GM18951 (cell line): ENCODE measurements around the gene SCARB1.

ENCODE experiments used
- POLR2A ChIP-seq: IDR thresholded peaks from 4 replicates; pipeline ENCODE4 v1.6.1; 2011; ENCODE audit warnings: mild to moderate bottlenecking; ENCODE audit not compliant: insufficient read length, insufficient read depth; ENCODE audit errors: extremely low read depth
- in situ Hi-C: fragments of 300-500 bp; cut with MboI; formaldehyde crosslinking; loops from one replicate; pipeline ENCODE4 v1.12.0; 2022; ENCODE audit warnings: low sequenced_read_pairs, mixed read lengths, inconsistent platforms; ENCODE audit not compliant: unreplicated experiment

Gene SCARB1

DNA sequence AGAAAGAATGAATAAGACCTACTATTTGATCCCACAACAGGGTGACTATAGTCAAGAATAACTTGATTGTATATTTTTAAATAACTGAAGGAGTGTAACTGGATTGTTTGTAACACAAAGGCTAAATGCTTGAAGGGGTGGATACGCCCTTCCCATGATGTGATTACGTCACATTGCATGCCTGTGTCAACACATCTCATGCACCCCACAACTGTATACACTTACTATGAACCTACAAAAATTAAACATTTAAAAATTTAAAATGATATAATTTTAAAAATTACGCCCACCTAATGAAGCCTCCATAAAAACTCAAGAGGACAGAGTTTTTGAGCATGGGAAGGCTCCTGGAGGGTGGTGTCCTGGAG, 94.5 kb downstream of the SCARB1 start:
- in situ Hi-C loops, result loop anchor here (10.0 to 25.0 kb wide), 3 partner anchors 207 to 724 kb away; partner anchors contain the start of gene NCOR2
- TF ChIP-seq POLR2A, result no peak

DNA sequence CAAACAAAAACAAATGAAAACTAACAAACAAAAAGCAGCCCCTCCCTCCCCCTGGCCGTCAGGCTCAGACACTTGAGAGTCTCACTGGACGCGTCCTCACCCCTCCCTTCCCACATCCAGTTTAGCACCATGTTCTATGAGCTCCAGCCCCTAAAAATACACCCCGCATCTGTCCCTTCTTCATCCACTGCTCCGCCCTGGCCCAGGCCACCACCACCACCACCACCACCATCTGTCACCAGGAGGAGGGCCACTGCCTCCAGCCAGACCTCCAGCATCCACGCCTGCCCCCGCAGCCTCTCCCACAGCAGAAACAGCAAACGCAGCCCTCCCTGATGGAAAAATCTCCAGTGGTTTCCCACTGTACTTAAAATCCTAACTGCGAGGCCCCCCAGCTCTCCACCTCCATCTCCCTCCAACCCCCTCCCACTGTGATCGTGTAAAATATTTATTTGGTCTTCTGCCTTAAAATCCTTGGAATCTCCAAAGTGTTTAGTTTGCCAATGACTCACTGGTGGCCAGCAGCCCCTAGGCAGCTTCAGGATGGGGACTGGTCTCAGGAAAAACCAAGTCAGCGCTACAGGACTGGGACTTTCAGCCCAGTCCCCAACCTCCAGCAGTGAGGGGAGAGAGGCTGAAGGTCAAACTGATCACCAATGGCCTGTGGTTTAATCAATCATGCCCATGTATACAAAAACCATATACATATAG, 95.1 kb downstream of the SCARB1 start:
- no peak for TF ChIP-seq POLR2A

DNA sequence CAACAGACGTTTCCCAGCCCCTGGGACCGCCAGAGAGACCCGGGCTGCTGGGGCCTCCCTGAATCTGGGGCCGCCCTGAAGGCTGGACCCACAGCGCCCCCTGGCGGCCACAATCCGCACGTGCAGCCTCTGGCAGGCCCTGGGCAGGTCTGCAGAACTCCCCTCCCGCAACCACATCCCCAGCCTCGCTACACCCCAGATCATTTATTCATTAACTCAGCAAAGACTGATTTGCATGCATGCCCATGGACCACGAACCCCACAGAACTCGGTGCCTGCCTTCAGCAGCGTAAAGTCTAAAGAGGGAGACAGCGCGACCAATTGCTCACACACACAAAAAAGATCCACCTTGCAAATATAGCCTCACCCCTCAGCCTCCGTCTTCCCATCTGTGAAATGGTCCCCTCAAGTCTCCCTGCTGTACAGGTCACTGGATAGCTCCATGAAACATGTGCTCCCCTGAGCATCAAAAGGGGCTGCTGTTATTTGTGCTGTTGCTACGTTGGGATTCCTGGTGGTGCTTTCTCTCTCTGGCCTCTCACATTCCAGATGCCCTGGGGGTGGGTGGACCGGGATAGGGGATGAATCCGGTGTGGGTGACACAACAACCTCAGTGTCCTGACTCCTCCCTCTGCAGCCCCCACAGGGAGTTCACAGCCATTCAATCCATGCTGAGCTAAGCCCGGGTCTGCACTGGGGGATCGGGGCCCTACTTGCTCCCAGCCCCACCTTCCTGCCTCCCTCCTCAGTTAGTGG, 96.4 kb downstream of the SCARB1 start:
- TF ChIP-seq POLR2A, result no peak
- in situ Hi-C loops, result loop anchor here (10.0 to 25.0 kb wide), 3 partner anchors 205 to 722 kb away; partner anchors contain the start of gene NCOR2

More for the DNA sequence above, 95.1 kb downstream of the SCARB1 start:
- in situ Hi-C loops, result loop anchor here (10.0 to 25.0 kb wide), 3 partner anchors 206 to 724 kb away; partner anchors contain the start of gene NCOR2

DNA sequence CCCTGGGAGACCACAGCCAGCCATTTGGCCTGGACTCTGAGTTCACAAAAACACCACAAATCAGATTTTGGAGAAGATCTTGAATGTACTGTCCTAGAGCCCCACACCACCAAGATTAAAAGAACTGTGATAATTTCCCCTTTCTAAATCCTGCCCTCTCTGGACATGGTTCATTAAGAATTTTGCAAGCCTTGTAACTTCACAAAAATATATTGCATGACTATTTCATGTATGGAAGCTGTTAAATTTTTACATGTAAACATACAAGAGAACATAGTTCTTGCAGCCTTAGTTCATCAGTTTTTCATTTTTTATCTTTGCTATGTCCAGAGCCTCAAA, 97.0 kb downstream of the SCARB1 start:
- TF ChIP-seq POLR2A, result no peak
- in situ Hi-C loops, result loop anchor here (10.0 to 25.0 kb wide), 3 partner anchors 204 to 722 kb away; partner anchors contain the start of gene NCOR2

DNA sequence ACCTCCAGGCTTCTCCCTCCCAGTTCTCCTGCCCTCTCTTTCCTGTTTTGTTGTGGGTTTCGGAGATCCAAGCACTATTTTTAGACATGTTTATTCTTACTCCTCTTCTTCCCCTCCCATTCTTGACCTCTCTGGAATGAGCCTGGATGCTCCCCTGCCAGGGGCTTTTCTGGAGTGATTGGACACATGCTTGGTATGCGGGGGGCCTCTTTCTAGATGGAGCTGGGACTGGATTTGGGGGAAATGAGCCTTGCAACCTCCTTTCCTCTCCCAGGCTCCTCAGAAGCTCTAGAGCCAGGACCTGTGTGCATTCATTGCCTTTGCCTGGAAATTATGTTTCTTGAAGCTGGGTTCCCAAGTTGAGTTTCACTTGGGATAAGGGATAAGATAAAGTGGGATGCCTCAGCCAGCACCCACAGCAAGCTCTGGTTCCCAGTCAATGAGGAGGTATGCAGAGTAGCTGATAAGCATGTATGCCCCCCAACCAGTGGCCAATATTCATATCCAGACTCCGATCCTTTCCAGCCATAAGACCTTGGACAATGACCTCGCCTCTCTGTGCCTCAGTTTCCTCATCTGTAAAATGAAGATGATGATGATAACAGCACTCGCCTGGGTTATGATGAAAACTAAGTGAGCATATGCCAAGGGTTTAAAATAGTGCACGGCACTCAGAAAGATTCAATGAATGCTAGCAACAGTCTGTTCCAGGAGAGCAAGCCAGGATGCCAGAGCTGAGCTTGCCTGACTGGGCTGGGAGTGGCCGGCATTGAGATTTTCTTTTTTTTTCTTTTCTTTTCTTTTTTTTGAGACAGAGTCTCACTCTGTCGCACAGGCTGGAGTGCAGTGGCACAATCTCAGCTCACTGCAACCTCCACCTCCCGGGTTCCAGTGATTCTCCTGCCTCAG, 97.8 kb downstream of the SCARB1 start:
- in situ Hi-C loops, result loop anchor here (10.0 to 25.0 kb wide), 3 partner anchors 204 to 721 kb away; partner anchors contain the start of gene NCOR2
- no peak for TF ChIP-seq POLR2A

DNA sequence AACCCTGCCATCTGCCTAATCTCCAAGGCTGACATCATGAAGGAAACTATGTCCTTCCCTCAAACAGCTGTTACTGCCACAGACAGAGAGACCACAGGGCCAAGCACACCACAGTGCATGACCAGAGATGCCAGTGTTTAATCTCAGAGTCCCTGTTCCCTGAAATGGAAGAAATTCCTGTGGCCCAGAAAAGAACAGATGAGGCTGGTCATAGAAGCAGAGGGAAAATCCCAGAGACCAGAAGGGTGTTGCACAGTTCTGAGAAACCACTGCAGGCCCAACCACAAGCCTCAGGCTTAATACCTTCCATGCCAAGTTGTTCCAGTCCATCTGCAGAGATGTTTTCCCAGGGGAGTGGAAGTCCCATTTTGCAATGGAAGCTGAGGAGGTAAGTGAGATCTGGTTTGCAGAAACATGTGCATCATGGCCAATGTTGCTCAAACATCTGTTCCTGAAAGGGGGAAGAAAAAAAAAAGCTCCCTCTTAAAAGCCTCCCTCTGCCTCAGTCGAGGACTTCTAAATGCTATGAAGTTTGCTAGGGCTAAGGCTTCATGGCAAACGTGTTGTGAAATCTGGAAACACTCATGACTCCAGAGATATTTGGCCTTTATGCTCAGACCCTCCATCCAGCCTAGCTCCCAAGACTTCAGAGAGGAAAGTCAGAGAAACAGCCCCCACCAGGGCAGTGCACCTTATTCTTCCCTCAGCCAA, 98.6 kb downstream of the SCARB1 start:
- no peak for TF ChIP-seq POLR2A
- in situ Hi-C loops, result loop anchor here (10.0 to 25.0 kb wide), 3 partner anchors 203 to 720 kb away; partner anchors contain the start of gene NCOR2

DNA sequence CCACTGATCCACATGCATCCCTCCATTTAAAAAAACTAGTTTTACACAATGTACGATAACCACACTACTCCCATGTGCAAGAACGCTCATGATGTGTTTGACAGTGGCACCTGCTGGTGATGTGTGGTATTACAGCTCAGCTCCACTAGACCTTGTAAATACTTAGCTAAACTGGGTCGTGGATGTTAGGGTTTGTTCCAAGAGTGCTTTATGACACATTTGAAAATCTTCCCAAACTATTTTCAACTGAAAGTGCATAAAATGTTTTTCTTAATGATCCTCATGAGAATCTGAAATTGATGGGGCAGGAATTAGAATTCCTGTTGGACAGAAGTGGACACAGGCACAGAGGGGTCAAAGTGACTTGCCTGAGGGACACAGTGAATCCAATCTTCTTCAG, 99.2 kb downstream of the SCARB1 start:
- in situ Hi-C loops, result loop anchor here (10.0 to 25.0 kb wide), 3 partner anchors 202 to 720 kb away; partner anchors contain the start of gene NCOR2
- no peak for TF ChIP-seq POLR2A

DNA sequence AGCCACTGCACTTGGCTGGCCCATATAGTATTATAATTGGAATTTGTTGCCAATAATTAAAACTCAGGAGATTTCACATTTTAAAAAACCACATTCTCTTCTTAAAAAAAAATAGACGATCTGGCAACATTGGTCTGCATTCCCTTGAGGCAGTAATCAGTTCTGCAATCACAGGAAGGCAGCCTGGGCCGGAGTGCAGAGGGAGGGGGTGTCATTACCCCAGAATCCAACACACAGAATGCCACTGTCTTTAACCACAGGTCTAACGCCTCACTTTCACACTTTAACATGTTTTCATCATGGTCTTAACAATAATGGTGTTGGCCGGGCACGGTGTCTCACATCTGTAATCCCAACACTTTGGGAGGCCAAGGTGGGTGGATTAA, 100.1 kb downstream of the SCARB1 start:
- no peak for TF ChIP-seq POLR2A
- in situ Hi-C loops, result loop anchor here (10.0 to 25.0 kb wide), 3 partner anchors 201 to 719 kb away; partner anchors contain the start of gene NCOR2

DNA sequence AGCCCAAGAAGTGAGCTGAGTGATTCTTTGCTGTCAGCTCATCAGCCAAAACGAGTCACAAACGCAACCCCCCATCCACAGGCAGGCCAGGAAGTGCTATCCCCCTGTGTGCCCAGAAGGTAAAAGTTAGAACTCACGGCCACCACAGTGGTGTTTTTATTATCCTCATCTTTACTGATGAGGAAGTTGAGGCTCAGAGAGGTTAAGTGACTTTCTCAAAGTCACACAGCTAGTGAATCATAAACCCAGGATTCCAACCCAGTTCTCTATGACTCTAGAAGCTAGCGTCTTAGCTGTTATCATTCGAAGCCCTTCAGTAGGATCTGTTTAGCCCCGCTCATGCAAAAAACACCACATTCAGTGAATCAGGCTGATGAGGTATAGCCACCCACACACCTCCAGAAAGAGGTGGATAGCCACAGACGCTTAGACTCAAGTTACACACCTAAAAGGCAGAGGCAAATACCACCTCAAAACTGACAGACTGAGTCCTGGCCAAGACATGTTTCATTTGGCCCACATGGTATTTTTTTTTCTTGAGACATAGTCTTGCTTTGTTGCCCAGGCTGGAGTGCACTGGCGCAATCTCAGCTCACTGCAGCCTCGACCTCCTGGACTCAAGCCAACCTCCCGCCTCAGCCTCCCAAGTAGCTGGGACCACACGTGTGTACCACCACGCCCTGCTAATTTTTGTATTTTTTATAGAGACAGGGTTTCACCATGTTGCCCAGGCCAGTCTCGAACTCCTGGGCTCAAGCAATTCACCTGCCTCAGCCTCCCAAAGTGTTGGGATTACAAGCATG, 100.7 kb downstream of the SCARB1 start:
- no peak for TF ChIP-seq POLR2A
- in situ Hi-C loops, result loop anchor here (10.0 to 25.0 kb wide), 3 partner anchors 201 to 718 kb away; partner anchors contain the start of gene NCOR2

DNA sequence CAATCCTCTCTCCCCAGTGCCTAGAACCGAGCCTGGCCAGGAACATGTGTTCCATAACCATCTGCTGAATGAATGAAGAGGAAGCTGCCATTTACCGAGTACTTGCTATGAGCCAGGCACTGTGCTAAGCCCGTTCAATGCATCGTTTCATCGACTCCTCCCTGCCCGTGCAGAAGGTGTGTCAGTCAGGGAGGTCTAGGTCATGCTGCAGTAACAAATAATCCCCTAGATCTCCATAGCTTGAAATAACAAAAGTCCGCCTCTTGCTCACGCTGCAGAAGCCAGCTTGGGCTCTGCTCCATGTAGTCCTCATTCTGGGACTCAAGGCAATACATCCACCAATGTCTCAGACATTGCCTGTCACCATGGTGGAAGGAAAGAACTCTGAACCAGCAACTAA, 101.3 kb downstream of the SCARB1 start:
- in situ Hi-C loops, result loop anchor here (10.0 to 25.0 kb wide), 3 partner anchors 200 to 718 kb away; partner anchors contain the start of gene NCOR2

DNA sequence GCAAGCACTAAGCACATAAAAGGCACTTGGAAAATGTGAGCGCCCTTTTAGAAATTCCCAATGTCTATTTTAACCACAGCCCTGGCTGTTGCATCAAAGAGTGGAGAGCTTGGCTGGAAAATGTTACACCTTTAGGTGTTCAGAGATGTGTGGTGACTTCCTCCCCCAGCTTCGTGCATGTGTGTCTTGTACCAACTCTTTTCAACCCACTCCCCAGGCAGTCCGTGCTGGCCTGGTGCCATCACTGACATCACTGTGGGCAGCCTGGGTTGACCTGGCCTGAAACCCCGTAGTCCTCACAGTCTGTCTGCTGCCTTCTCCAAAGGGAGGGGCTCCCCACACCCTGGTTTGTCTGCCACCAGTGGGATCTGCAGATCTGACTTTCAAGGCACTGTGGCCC, 101.8 kb downstream of the SCARB1 start:
- in situ Hi-C loops, result loop anchor here (10.0 to 25.0 kb wide), 3 partner anchors 200 to 717 kb away; partner anchors contain the start of gene NCOR2
- TF ChIP-seq POLR2A, result no peak

More for the DNA sequence above, 101.3 kb downstream of the SCARB1 start:
- TF ChIP-seq POLR2A, result no peak

DNA sequence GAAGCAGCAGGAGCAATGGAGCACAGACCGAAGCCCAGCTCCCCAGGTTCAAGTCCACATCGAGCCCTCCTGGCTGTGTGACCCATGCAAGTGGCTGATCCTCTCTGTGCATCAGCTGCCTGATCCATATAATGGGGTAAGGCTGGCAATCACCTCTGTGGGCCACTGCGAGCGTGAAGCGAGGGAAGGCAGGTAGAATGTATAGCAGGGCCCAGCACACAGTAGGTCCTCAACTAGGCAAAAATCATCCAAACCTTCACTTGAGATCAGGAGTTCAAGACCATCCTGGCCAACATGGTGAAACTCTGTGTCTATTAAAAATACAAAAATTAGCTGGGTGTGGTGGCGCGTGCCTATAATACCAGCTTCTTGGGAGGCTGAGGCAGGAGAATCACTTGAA, 102.6 kb downstream of the SCARB1 start:
- in situ Hi-C loops, result loop anchor here (10.0 to 25.0 kb wide), 3 partner anchors 199 to 716 kb away; partner anchors contain the start of gene NCOR2

More for the DNA sequence above, 102.6 kb downstream of the SCARB1 start:
- TF ChIP-seq POLR2A, result no peak
